ENCODE data around the gene NCK2. TPM values are rescaled to one million over a fixed set of nuclear protein-coding genes. Genes with fewer than 3 reads are reported as not detected.

NCK2 gene
- total RNA-seq, 1 experiment from 2014 or later: 49.2 TPM

GRCh38 chr2:105718846-105719481 is 25.7 kb upstream of the NCK2 start:
- no CpG with 5 or more reads among the region's 8 CpGs for WGBS (ENCODE audit: extremely low coverage, insufficient read length, low lambda C conversion rate)
- no peak overlapping the region for H2BK120ac ChIP-seq (ENCODE audit: low read depth, low read length, poor library complexity, severe bottlenecking)
- H3K4me2 ChIP-seq (ENCODE audit: insufficient read depth, insufficient read length, low read length): no peak overlapping the region
- H3K4me1 ChIP-seq (ENCODE audit: insufficient read depth, low read length): no peaks in the 10 kb centered on the region
- H3T11ph ChIP-seq (ENCODE audit: low read length): no peak overlapping the region
- H3K27ac Mint-ChIP-seq: no peak overlapping the region
- H3K27ac ChIP-seq (ENCODE audit: insufficient read length, low read depth, low read length): no peak overlapping the region
- H4K5ac ChIP-seq (ENCODE audit: insufficient read length, low read depth, low read length): no peak overlapping the region
- no peak overlapping the region for H3K14ac ChIP-seq (ENCODE audit: insufficient read depth, low read length)
- no peak overlapping the region for H3K4ac ChIP-seq (ENCODE audit: low read depth, low read length)
- no peak overlapping the region for H3K4me3 Mint-ChIP-seq
- no peaks in the 10 kb centered on the region for H3K79me1 ChIP-seq (ENCODE audit: insufficient read depth, low read depth, low read length, poor library complexity, severe bottlenecking)
- H4K20me1 ChIP-seq (ENCODE audit: control insufficient read depth, insufficient read depth, insufficient read length): no peaks in the 10 kb centered on the region
- no peaks in the 10 kb centered on the region for H3K4me1 Mint-ChIP-seq
- H2AK5ac ChIP-seq (ENCODE audit: insufficient read length, low read length): no peak overlapping the region
- H3K27me3 ChIP-seq (ENCODE audit: insufficient read depth, low read length): no peaks in the 10 kb centered on the region
- H3K36me3 Mint-ChIP-seq (ENCODE audit: insufficient read depth in 1 of 3, low read depth in 3 of 3): no peaks in the 10 kb centered on the region
- H4K91ac ChIP-seq (ENCODE audit: insufficient read length, low read depth, low read length): no peak overlapping the region
- H3K23ac ChIP-seq (ENCODE audit: insufficient read length, low read depth, low read length): no peak overlapping the region
- H2BK20ac ChIP-seq (ENCODE audit: low read depth, low read length, poor library complexity, severe bottlenecking): no peak overlapping the region
- H3K18ac ChIP-seq (ENCODE audit: insufficient read length, low read depth, low read length): no peak overlapping the region
- H2BK12ac ChIP-seq (ENCODE audit: insufficient read length, low read depth, low read length): no peak overlapping the region
- H3K79me2 ChIP-seq (ENCODE audit: insufficient read depth, low read length): no peaks in the 10 kb centered on the region
- H4K8ac ChIP-seq (replicated peaks; ENCODE audit: insufficient read length, low read depth, low read length): no peak overlapping the region
- no peak overlapping the region for H3K56ac ChIP-seq (ENCODE audit: insufficient read length, low read depth, low read length)
- no peak overlapping the region for H3K9ac ChIP-seq (ENCODE audit: extremely low read depth, insufficient read length, low read length)
- DNase-seq: no peak
- H3K27me3 Mint-ChIP-seq (ENCODE audit: low read depth): peaks cover 4% of the 10 kb centered on the region
- no peak overlapping the region for H2AFZ ChIP-seq (ENCODE audit: low read length)
- no peaks in the 10 kb centered on the region for H3K9me3 Mint-ChIP-seq
- H3K9me3 ChIP-seq (ENCODE audit: control insufficient read depth, low read depth, low read length): no peaks in the 10 kb centered on the region
- H3K23me2 ChIP-seq (ENCODE audit: insufficient read length, low read depth, low read length, poor library complexity, severe bottlenecking): no peaks in the 10 kb centered on the region
- no peak for TF ChIP-seq CTCF (conservative IDR thresholded peaks at IDR 0.05)
- H2BK5ac ChIP-seq (ENCODE audit: insufficient read length, low read length): no peak overlapping the region
- no peak overlapping the region for H2BK15ac ChIP-seq (ENCODE audit: low read depth, low read length)
